GM18517 (cell line): ENCODE measurements around the gene GSAP.
"Not testable (repeated sequence)": the region's sequence is repeated elsewhere in the genome, so short reads cannot be mapped to it uniquely, and the experiment has no call there.

Experiments used
- ATAC-seq: cut with Tn5 transposase; IDR thresholded peaks from one replicate; pipeline ENCODE4 v1.9.1; 2021; ENCODE audit warnings: mild to moderate bottlenecking, moderate library complexity; ENCODE audit not compliant: unreplicated experiment

The GSAP gene

DNA sequence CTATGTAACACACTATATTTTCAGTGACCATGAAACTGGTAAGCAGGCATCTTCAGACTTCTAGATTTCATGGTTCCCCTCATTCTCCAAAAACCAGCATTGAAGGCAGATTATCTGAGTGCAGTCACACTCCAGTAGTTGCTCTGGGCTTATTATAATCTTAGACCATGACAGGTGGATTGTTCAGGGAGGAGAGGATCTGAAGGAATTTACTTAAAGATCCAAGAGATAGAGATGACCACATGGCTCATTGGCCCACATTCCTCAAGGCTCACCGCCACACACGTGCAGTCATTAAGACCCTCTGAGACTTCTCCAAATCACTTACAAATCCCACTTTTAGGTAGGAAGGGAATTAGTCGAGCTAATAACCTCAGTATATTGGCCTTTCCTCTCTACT, 55.2 kb downstream of the GSAP start:
- no peak for ATAC-seq

DNA sequence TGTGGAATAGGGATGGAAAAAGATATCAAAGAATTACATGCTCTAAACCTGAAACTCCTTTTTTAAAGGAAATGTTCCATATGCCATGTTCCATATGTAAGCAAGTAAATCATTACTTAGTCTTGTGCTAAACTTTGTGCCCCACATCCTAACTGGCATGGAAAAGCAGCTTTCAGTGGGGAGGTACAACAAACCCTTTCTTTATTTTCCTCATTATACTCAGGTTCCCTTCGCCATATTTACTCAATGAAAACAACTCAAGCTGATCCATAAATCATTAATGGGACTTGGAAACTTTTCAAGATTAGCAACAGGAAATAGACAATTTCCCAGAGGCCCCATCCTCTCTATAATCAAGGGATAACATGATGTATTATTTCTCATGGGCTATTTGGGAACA, 56.0 kb downstream of the GSAP start:
- no peak for ATAC-seq

DNA sequence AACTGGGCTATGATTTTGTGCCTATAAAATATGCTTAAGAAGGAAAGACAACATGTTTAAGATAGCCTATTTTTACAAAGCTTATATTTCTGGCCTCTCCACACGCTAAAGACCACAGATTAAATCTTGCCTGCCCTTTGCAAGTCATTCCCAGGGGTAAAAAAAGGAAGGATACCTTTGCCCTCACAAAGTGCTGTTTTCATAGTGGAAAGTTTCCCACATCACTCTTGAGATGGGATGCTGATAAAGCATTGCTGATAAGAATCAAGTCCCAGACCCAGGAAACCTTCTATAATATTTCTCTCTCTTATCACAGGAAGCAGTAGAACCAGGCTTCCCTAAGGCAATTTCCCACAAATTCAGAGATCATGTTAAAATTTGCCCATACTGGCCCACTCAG, 56.5 kb downstream of the GSAP start:
- ATAC-seq: no peak

DNA sequence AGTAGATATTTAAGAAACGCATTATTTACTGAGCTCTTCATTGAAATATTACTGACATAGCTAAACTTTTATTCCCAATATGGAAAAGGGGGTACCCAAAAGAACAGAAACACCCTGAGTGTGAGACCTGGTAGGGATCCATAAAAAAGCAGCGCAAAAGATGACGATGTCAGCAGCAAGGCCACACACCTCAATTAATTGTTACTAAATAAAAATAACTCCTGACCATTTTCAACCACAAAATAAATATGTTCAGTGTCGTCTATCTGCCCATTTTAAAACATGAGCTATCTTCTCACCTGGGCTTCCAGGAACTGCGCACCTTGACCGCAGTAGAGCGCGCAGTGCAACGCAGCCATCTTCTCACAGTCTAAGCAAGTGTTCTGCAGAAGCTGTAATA, 61.2 kb downstream of the GSAP start:
- ATAC-seq: no peak

DNA sequence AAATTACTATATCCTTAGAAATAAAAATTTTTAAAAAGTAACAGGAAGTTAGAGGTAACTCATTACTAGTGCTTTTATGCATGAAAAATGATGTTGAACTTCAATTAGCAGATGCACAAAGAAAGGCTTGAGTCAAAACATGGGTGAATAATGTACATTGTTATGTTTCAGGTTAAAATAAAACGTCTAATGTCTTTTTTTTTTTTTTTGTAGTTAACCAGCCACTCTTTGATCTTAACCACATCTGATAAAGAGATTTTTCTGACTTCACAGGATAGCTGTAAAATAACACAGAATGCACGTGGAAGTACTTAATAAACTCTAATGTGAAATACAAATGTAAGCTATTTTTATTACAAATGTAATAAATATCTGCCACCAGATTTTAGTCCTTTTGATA, 61.7 kb downstream of the GSAP start:
- no peak for ATAC-seq

DNA sequence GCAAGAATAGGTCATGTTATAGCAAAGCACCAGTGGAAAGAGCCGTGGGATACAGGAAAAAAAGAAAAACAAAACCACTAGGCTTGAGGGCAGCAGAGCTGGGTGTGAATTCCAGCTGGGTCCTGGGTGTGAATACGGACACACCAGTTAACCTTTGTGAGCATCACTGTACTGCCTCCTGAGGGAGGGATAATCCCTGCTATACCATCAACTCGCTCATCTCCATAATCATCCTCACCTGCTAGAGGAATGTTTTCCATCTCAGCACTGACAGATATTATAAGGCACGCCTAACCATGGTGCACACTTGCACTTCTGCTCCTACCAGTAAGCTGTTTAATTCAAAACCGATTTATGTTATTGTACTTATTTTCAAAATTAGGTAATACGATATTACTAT, 62.2 kb downstream of the GSAP start:
- ATAC-seq: no peak

DNA sequence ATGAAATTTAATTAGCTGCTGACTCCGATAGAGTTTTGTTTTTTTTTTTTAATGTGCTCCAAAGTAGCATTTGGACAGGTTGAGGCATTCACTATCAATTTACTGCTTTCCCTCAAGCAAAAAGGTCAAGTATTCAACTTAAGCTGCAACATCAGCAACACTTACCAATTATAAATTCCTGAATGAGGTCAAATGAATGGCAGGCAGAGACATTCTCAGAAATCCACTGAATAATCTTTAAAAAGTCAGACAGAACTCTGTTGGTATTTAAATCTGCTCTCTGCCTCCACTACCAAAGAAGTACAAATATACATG, 62.8 kb downstream of the GSAP start:
- no peak for ATAC-seq

DNA sequence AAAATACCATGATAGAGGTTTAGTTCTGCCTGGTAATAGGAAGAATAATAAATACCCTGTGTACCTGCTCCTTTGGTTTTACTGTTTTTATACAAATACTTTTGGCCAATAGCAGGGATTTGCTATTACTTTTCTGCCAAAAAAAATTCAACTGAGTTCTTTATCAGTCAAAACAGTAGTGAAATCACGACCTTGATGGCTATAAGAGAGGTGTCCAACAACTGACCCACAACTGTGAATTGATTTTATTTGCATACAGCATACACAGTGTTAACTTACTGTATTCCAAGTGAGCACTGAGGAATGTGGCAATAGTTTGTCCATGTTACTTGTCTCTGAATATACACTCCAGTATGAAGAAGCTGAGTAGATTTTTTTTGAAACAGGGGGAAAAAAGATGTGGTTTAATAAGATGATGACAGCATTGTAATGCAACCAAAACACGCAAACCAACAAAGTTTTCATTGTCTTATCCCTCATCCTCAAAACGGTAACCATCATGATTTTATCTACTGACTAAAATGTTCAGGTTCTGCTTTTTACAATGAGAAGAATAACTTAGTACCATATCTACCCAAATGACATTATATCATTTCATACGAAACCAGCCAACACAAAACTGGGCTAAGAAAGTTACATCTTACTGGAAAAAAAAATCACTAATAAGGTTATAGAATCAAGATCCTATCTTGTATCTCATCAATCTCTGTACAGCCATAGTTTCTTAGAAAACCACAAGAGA, 63.3 kb downstream of the GSAP start:
- ATAC-seq: peak; percentile 43

DNA sequence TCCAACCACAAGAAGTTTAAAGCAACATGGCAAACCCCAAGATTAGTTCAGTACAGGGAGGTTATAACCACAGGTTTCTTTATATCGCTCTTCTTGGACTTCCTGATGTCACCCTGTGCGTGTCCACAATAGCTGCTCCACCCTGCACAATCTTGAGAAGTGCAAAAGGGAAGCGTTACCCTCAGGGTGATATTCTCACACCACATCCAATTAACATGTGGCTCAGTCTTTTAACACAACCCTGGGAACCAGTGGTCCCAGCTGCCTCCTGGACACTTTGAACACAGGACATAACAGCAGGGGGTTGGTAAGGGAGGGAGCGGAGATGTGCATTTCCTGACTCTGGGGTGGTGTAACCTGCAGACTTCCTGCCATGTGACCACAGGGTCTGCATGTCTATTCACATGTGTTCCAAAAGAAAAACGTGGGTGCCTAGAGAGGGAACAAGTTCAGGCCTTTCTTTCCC, 64.6 kb downstream of the GSAP start:
- ATAC-seq: peak; percentile 86

DNA sequence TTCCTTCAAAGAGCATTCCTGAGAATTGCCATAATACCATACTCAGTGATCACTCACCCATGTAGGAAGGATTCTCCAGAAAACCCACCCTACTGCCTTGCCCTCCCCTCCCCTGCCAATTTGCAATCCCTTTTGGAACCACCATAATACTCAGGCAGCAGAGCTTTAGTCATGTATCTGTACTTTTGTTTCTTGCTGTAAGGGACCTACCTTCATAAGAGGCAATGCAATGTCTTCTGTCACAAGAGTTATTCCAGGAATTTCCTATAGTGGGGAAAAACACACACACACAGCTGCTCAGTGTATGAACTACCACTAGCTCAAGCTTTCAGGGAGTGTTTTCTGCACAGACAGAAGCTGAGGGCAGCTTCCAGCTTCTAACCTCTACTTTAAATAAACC, 67.0 kb downstream of the GSAP start:
- ATAC-seq: no peak

DNA sequence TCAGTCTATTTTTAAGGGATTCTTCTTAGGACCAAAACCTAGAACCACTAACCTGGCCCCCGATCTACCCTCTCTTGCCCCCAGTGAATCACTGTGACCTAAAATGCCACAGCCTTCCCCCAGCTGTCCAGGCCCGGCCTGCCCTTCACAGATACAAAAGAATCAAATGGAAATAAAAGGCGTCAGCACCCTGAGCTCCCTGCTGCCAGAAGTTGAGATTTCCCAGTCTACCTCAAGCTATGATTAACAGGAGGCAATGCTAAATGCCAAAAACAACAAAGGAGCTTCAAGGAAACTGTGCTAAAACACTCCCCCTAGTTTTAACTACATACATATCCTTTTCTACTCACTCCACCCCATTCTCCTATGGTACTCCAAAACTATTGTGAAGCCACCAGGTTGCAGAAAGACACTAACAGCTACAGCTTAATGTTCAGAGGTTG, 67.8 kb downstream of the GSAP start:
- no peak for ATAC-seq

DNA sequence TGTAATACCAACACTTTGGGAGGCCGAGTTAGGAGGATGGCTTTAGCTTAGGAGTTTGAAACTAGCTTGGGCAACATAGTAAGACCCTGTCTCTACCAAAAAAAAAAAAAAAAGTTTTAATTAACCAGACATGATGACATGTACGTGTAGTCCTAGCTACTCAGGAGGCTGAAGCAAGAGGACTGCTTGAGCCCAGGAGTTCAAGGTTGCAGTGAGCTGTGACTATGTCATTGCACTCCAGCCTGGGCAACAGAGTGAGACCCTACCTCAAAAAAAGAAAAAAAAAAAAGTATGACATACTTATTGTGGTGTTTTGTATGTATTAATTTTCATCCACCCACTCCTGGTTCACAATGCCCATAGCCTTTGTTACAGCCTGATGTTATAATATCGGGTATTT, 69.7 kb downstream of the GSAP start:
- no peak for ATAC-seq

DNA sequence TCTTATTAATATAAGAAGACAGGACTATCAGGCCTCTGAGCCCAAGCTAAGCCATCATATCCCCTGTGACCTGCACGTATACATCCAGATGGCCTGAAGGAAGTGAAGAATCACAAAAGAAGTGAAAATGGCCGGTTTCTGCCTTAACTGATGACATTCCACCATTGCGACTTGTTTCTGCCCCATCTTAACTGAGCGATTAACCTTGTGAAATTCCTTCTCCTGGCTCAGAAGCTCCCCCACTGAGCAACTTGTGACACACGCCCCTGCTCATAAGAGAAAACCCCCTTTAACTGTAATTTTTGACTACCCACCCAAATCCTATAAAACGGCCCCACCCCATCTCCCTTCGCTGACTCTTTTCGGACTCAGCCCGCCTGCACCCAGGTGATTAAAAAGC, 70.7 kb downstream of the GSAP start:
- not testable (repeated sequence) for ATAC-seq

DNA sequence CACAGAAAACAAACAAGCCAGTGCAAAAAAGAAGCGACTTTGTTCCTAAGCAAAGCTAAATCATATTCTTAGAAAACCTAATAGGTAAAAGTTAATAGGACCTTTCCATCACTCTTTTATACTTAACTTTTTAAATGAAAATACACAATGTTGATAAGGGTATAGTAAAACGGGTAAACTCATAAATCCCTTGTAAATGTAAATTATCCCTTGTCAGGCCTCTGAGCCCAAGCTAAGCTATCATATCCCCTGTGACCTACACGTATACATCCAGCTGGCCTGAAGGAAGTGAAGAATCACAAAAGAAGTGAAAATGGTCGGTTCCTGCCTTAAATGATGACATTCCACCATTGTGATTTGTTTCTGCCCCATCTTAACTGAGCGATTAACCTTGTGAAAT, 76.4 kb downstream of the GSAP start:
- no peak for ATAC-seq

DNA sequence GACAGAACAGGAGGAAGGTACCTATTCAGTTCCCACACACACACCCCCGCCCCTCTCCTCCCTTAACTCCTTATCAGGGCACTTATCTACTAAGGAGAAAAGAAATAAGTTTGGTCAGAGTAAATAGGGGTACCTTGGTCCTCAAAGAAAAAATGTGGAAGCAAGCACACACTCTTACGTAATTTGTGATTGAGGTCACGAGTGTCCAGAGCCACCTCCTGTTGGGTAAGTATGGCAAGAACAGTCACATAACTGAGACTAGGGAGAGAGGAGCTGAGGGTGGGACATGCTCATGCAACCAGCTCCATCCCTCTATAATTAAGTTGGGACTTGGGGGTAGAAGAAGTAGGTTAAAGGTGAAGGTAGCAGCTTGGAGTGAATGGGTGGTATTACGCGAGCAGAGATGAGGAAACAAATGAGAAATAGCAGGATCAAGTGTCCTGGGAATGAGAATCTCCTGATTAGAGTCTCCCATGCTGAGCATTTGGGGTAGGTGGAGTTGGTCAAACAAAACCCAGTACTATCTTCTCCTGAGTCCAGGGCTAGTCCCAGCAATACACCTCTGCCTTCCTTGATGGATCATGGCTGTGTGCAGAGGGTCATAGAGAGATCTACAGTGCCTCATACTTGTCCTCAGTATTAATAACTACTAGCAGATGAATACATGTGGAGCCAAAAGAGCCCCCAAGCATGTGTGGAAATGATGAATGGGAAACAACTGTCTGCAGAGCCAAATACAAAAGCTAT, 77.1 kb downstream of the GSAP start:
- no peak for ATAC-seq

DNA sequence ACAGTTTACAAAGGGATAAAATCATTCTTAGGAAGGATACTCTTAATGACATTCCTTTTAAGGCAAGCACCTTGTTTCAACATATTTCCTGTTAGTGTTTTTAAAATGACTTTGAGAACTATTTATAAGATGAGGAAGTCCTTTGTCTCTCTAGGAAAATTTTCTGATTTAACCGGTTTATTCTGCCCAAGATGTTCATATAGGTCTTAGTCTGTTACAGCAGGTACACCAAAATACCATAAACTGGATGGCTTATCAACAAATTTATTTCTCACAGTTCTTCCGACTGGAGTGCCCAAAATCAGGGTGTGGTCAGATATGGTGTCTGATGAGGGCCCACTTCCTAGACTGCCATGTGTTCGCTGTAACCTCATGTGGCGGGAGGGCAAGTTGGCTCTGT, 77.9 kb downstream of the GSAP start:
- ATAC-seq: no peak

DNA sequence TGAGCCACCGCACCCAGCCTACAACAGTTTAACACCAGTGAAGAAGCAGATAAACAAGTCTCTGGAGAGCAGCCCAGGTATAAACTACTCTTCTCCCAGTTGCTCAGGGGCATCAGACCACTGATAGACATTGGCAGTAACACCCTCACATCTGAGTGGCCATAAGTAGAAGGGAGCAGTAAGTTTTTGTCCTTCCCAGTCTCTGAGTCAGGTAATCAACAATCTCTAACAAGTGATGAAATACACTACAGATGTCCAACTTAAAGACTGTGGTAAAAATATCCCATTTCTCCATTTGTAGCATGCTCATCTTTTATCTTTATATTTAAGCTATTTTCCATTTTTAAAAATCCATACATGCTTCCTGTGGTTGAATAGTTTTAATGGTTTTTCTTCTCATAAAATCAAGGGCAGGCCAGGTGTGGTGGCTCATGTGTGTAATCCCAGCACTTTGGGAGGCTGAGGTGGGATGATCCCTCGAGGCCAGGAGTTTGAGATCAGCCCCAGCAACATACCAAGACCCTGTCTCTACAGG, 78.6 kb downstream of the GSAP start:
- no peak for ATAC-seq

DNA sequence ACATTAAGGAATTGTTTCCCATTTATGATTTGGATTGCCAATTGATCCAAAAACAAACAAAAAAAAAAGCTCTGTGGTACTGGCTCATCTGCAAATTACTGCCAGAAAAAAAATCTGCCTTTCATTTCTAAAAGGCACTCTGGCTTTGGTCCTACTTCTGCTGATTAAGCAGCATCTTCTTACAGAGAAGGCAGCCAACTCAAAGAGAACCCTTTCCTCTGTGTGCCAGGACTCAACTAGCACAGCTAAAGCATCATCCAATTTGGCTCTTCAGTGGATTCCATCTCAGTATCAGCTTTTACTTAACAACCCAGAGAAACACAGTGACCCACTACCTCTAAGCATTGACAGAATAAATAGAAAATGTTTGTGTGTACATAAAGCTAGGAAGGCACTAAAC, 80.6 kb downstream of the GSAP start:
- no peak for ATAC-seq

DNA sequence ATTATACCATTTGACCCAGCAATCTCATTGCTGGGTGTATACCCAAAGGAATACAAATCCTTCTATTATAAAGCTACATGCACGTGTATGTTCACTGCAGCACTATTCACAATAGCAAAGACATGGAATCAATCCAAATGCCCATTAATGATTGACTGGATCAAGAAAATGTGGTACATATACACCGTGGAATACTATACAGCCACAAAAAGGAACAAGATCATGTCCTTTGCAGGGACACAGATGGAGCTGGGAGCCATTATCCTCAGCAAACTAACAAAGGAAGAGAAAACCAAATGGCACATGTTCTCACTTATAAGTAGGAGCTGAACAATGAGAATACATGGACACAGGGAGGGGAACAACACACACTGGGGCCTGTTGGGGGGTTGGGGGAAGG, 82.1 kb downstream of the GSAP start:
- not testable (repeated sequence) for ATAC-seq

DNA sequence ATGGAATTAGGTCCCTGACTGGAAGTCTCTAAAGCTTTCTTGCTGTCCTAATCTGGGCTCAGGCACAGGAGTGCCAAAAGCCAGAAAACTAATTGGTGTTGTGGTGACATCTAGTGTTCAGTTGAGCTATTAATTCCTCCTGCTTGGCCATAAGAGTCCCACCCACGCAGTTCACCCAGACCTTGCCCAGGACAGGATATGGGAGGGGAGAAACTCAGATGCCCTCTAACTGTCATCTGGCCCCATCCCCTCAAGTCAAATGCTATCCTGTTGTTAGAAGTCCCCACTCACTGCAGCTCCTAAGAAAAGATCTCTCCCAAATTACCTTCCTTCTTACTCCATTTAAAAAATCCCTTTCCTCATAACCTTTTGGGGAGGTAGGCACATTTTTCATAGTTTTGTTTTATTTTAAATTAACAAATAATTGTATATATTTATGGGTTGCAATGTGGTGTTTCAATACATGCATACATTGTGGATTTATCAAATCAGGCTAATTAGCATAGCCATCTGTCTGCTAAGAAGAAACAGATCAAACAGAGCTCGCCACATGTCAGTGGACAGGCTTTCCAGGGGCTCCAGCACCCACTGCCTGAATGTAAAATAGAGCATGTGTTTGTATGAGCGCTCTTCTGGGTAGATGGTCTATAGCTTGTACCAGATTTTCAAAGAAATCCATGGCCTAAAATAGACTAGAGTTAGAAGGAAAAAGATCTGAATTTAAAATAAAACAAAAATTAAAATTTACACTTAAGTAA, 84.0 kb downstream of the GSAP start:
- peak; percentile 90 for ATAC-seq

DNA sequence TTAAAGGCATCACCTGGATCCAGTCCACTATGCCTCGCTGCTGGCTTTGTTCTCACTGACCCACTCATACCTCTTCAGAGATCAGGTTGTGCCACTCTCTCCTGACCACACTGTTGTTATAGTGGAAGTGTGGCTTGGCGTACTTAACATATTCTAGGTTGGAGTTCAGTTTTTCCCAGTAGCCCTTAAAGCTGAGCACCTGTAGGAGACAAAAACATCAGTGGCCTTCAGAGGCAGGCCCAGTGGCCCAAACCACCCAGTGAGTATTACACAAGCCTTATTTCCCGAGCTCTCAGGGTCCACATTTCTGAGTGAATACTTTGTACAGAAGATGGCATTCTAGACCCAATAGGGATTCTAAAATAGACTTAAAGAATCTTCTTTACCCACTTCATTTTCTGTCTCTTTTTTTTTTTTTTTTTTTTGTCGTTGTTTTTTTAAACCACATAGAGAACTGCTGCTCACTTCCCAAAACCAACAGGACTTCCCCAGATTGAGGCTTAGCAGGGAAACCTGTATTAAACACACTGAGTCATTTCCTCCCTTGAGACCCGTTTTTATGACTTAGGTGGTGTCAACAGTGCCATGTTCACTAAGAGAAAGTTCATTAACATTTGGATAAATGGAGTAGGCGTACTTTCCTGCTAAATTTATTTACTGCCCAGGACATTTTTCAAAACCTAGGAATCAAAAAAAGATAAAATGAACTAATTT, 85.8 kb downstream of the GSAP start:
- ATAC-seq: peak; percentile 62
